GM12872 (cell line): Measurements from ENCODE around the gene NOL4L.

Source experiments
- CTCF ChIP-seq: IDR thresholded peaks from 3 replicates; pipeline ENCODE4 v1.5.1; 2011; ENCODE audit warnings: low read depth, mild to moderate bottlenecking, low read length, moderate library complexity; ENCODE audit not compliant: insufficient read depth

Gene NOL4L

GRCh38 chr20:32418376-32418775 is 166.8 kb downstream of the NOL4L start:
- TF ChIP-seq CTCF = no peak

GRCh38 chr20:32416206-32416605 is 168.9 kb downstream of the NOL4L start:
- TF ChIP-seq CTCF = no peak

DNA sequence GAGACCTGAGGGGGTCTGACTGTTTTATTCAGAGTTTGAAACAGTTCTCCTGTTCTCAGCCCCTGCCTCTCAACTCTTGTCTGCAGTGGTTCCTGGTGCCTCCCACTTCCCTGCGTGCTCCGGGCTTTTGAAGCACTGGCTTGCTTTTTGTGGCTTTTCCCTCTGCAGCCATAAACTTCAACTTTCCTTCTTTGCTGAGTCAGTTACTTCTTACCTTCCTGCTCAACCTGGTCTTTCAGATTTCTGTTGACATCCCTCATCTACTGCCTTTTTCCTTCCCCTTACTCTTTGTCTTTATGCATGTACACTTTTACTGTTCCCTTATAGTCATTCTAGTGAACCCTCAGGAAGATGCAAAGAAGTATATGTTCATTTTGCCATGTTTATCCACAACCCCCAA is 169.6 kb downstream of the NOL4L start:
- TF ChIP-seq CTCF = no peak

DNA sequence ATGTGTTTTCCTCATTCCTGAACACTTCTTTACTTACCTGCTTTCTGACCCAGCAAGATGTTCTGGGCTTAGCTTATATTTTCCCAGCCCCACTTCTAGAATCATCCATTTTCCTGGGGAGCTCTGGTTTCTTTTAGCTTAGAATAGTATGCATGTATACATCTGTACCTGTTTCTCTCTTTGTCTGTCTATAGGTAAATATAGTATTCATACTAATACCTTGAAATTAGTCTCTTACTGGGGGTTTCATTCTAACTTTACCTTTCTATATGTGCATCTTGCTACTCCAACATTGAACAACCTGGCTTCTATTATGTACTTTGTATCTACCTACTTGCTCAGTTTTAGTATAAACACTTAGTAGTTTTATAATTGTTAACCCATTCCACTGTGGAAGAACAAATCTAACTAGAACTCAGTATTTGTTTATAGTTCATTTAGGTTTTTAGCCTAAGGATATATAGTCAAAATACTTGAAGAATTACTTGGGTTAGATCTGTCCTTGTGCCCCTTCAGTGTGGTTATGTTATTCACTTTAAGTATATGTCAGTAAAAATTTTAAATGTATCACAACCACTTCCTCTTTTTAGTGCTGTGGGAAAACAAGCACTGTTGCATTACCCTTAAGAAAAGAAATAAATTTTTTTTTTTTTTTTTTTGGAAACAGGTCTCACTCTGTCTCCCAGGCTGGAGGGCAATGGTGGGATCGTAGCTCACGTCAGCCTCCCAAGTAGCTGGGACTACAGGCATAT is 173.0 kb downstream of the NOL4L start:
- TF ChIP-seq CTCF = no peak

GRCh38 chr20:32406701-32407100 is 178.4 kb downstream of the NOL4L start:
- TF ChIP-seq CTCF = no peak

- no peak for TF ChIP-seq CTCF
These were observed 181.1 kb downstream of the NOL4L start for GRCh38 chr20:32404017-32404416.

DNA sequence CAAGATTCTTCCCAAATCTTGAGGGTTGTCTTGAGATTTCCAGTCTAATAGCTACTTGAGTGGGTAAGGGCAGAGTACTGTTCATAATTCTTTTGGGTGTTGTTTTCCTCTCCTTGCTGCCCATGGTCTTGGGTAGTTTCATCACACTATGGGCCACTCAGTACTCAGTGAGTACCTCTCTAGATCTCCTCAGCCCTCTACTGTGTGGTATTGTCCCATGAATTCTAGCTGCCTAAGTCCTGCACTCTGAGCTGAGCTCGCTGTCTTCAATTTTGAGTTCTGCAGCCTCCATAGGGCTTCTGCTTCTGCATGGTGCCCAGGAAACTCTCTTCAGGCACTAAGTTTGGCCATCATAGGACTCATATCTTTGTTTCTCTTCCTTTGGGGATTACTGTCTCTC is 184.7 kb downstream of the NOL4L start:
- no peak for TF ChIP-seq CTCF

GRCh38 chr20:32397567-32398084 is 187.5 kb downstream of the NOL4L start:
- no peak for TF ChIP-seq CTCF
